ENCODE data around the gene ZC2HC1C. TPM values are rescaled to one million over a fixed set of nuclear protein-coding genes. Genes with fewer than 3 reads are reported as not detected.

Gene ZC2HC1C
- total and polyA plus RNA-seq, 2 experiments from 2014 or later, result 0.90 to 2.8 TPM

GRCh38 chr14:75070383-75070782 lies 942 bp downstream of the ZC2HC1C start (continued):
- no peak for TF ChIP-seq ZNF462 (CRISPR knock-in tag; IDR thresholded peaks at IDR 0.05)
- no peak for TF ChIP-seq CTCF (conservative IDR thresholded peaks at IDR 0.05; ENCODE audit: low read depth in 2 of 2)
- TF ChIP-seq STAT1 (IDR thresholded peaks at IDR 0.05; ENCODE audit: unreplicated experiment), result no peak
- no peak for TF ChIP-seq ZNF114 (CRISPR knock-in tag; IDR thresholded peaks at IDR 0.05)
- no peak for TF ChIP-seq EZH2 (IDR thresholded peaks at IDR 0.05; ENCODE audit: low read depth, unreplicated experiment)

- Histone ChIP-seq H2AFZ (no peak overlapping the region), H3K9me2 (ENCODE audit: insufficient read depth) (no peaks in the 10 kb centered on the region), H3K4me3 (no peak overlapping the region), H3K27ac (ENCODE audit: low read depth) (no peak overlapping the region), H3K27me3 (ENCODE audit: insufficient read depth) (no peaks in the 10 kb centered on the region), H3K4me2 (no peak overlapping the region), H3F3A (replicated peaks; ENCODE audit: low read depth) (no peaks in the 10 kb centered on the region), H3K36me3 (ENCODE audit: insufficient read depth) (no peaks in the 10 kb centered on the region), H3K4me1 (ENCODE audit: insufficient read depth) (no peaks in the 10 kb centered on the region), H3K79me2 (replicated peaks; ENCODE audit: insufficient read depth) (no peaks in the 10 kb centered on the region), H4K20me1 (replicated peaks; ENCODE audit: insufficient read depth) (no peaks in the 10 kb centered on the region)
- Mint-ChIP-seq H3K4me1 (no peaks in the 10 kb centered on the region; the same call in 2 of the 3 replicates), H3K27me3 (ENCODE audit: insufficient read depth, low read depth, poor library complexity) (peaks cover 2% of the 10 kb centered on the region), H3K9me3 (no peaks in the 10 kb centered on the region), H3K36me3 (ENCODE audit: low read depth) (peaks cover 5% of the 10 kb centered on the region; the same call in 1 of the 3 replicates), H3K27ac (0 out of 2 replicates have a peak overlapping the region, but pooled peaks have one; percentile 34), H3K4me3 (no peak overlapping the region)
- ATAC-seq (no peak), DNase-seq (ENCODE audit: low spot score) (no peak)
- TF ChIP-seq JUNB (IDR thresholded peaks at IDR 0.05; ENCODE audit: unreplicated experiment) (no peak), ETS1 (IDR thresholded peaks at IDR 0.05) (no peak), ZNF114 (CRISPR knock-in tag; IDR thresholded peaks at IDR 0.05) (no peak), EZH2phosphoT487 (IDR thresholded peaks at IDR 0.05; ENCODE audit: unreplicated experiment) (no peak), NANOG (IDR thresholded peaks at IDR 0.05; ENCODE audit: borderline replicate concordance) (no peak), CTCF (conservative IDR thresholded peaks at IDR 0.05; ENCODE audit: low read depth in 2 of 2) (no peak), EZH2 (IDR thresholded peaks at IDR 0.05; ENCODE audit: low read depth, unreplicated experiment) (no peak), ZNF331 (CRISPR knock-in tag; IDR thresholded peaks at IDR 0.05; ENCODE audit: low read depth) (no peak)
Measured at GRCh38 chr14:75077794-75078193, 8.4 kb downstream of the ZC2HC1C start.
